Peyer's patch (tissue), 4 donors: ENCODE data around the gene SSX2IP.

Experiments used
- POLR2A ChIP-seq, 2 donors: fragments of 450-650 bp; IDR thresholded peaks; one replicate each; pipeline ENCODE4 v1.5.1; 2017; ENCODE audit warnings: antibody characterized with exemption in 2 of 2, mild to moderate bottlenecking in 2 of 2, moderate library complexity in 2 of 2
- TF ChIP-seq, protein P1 (sequence below), 6 experiments: fragments of 450-650 bp in 4 of 6; fragments of 200-600 bp in 2 of 6; sonication (generic) in 1 of 6; IDR thresholded peaks; one replicate each; pipeline ENCODE4 v1.5.1; 2017 to 2019; ENCODE audit warnings: antibody characterized with exemption in 6 of 6, mild to moderate bottlenecking in 3 of 6, moderate library complexity in 1 of 6

- TF ChIP-seq, protein P1, sequence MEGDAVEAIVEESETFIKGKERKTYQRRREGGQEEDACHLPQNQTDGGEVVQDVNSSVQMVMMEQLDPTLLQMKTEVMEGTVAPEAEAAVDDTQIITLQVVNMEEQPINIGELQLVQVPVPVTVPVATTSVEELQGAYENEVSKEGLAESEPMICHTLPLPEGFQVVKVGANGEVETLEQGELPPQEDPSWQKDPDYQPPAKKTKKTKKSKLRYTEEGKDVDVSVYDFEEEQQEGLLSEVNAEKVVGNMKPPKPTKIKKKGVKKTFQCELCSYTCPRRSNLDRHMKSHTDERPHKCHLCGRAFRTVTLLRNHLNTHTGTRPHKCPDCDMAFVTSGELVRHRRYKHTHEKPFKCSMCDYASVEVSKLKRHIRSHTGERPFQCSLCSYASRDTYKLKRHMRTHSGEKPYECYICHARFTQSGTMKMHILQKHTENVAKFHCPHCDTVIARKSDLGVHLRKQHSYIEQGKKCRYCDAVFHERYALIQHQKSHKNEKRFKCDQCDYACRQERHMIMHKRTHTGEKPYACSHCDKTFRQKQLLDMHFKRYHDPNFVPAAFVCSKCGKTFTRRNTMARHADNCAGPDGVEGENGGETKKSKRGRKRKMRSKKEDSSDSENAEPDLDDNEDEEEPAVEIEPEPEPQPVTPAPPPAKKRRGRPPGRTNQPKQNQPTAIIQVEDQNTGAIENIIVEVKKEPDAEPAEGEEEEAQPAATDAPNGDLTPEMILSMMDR (IDR thresholded peaks at IDR 0.05): no peak
- TF ChIP-seq POLR2A (IDR thresholded peaks at IDR 0.05): no peak
Measured at GRCh38 chr1:84603223-84603622, 87.0 kb downstream of the SSX2IP start.
